HG03196 (cell line): ENCODE results near the gene HK3.

Experiments
- ATAC-seq: cut with Tn5 transposase; IDR thresholded peaks from one replicate; pipeline ENCODE4 v1.9.1; 2021; ENCODE audit not compliant: unreplicated experiment

The HK3 gene

GRCh38 chr5:176902102-176902814, 3.1 kb upstream of the HK3 start:
- no peak for ATAC-seq

GRCh38 chr5:176901260-176902101, 2.3 kb upstream of the HK3 start:
- ATAC-seq = peak; percentile 56

GRCh38 chr5:176900780-176901204, 1.6 kb upstream of the HK3 start:
- no peak for ATAC-seq

GRCh38 chr5:176899946-176900779, 1.0 kb upstream of the HK3 start:
- ATAC-seq = no peak

- no peak for ATAC-seq
Observed at GRCh38 chr5:176897263-176897662, 1.9 kb downstream of the HK3 start.

- no peak for ATAC-seq
Observed at GRCh38 chr5:176895831-176896230, 3.3 kb downstream of the HK3 start.

- ATAC-seq = no peak
Observed at GRCh38 chr5:176894298-176894697, 4.8 kb downstream of the HK3 start.

- no peak for ATAC-seq
Observed at GRCh38 chr5:176892663-176893062, 6.5 kb downstream of the HK3 start.

- ATAC-seq = no peak
Observed at GRCh38 chr5:176891331-176891958, 7.7 kb downstream of the HK3 start.

- no peak for ATAC-seq
Observed at GRCh38 chr5:176890455-176891330, 8.5 kb downstream of the HK3 start.

- ATAC-seq = no peak
Observed at GRCh38 chr5:176889321-176890280, 9.5 kb downstream of the HK3 start.

GRCh38 chr5:176888865-176889165, 10.3 kb downstream of the HK3 start:
- ATAC-seq = no peak

- no peak for ATAC-seq
Observed at GRCh38 chr5:176888016-176888864, 10.9 kb downstream of the HK3 start.

- ATAC-seq = no peak
Observed at GRCh38 chr5:176887252-176887849, 11.8 kb downstream of the HK3 start.

GRCh38 chr5:176886336-176887251, 12.6 kb downstream of the HK3 start:
- no peak for ATAC-seq

GRCh38 chr5:176884571-176884890, 14.6 kb downstream of the HK3 start:
- ATAC-seq = no peak
